NB4 (cell line): ENCODE measurements around the gene IQGAP2.
A peak's percentile ranks its signal among the peaks of the same experiment; 100 is the strongest.

ENCODE experiments used
- DNase-seq: peaks from one replicate; pipeline ENCODE4 v3.0.0; 2010; ENCODE audit warnings: low read depth
- H3K4me3 ChIP-seq: one replicate; pipeline ENCODE4 v1.5.1; 2011; ENCODE audit warnings: mild to moderate bottlenecking, low read depth, low read length, moderate library complexity
- MAX ChIP-seq: IDR thresholded peaks from 2 replicates; pipeline ENCODE4 v1.6.1; 2011; ENCODE audit warnings: low read depth, low read length
- MYC ChIP-seq: IDR thresholded peaks from 2 replicates; pipeline ENCODE4 v1.6.1; 2011; ENCODE audit warnings: low read depth, low read length
- POLR2A ChIP-seq: IDR thresholded peaks from 2 replicates; pipeline ENCODE4 v1.6.1; 2011; ENCODE audit warnings: mild to moderate bottlenecking; ENCODE audit not compliant: insufficient read length; ENCODE audit errors: extremely low read depth
- TF ChIP-seq, protein P1 (sequence below): IDR thresholded peaks from one replicate; pipeline ENCODE4 v1.5.1; 2012; ENCODE audit warnings: low read depth, low read length

IQGAP2 gene, protein sequence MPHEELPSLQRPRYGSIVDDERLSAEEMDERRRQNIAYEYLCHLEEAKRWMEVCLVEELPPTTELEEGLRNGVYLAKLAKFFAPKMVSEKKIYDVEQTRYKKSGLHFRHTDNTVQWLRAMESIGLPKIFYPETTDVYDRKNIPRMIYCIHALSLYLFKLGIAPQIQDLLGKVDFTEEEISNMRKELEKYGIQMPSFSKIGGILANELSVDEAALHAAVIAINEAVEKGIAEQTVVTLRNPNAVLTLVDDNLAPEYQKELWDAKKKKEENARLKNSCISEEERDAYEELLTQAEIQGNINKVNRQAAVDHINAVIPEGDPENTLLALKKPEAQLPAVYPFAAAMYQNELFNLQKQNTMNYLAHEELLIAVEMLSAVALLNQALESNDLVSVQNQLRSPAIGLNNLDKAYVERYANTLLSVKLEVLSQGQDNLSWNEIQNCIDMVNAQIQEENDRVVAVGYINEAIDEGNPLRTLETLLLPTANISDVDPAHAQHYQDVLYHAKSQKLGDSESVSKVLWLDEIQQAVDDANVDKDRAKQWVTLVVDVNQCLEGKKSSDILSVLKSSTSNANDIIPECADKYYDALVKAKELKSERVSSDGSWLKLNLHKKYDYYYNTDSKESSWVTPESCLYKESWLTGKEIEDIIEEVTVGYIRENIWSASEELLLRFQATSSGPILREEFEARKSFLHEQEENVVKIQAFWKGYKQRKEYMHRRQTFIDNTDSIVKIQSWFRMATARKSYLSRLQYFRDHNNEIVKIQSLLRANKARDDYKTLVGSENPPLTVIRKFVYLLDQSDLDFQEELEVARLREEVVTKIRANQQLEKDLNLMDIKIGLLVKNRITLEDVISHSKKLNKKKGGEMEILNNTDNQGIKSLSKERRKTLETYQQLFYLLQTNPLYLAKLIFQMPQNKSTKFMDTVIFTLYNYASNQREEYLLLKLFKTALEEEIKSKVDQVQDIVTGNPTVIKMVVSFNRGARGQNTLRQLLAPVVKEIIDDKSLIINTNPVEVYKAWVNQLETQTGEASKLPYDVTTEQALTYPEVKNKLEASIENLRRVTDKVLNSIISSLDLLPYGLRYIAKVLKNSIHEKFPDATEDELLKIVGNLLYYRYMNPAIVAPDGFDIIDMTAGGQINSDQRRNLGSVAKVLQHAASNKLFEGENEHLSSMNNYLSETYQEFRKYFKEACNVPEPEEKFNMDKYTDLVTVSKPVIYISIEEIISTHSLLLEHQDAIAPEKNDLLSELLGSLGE (N-terminal part only)

GRCh38 chr5:76402886-76403765 is at the start of gene IQGAP2:
Gene IQGAP2 (plus strand): TSS chr5:76403285. CDS start chr5:76403546, 261 bp downstream.
- TF ChIP-seq POLR2A (peak; percentile 57), MAX (peak; percentile 89), MYC (peak; percentile 91)
- TF ChIP-seq, protein P1, sequence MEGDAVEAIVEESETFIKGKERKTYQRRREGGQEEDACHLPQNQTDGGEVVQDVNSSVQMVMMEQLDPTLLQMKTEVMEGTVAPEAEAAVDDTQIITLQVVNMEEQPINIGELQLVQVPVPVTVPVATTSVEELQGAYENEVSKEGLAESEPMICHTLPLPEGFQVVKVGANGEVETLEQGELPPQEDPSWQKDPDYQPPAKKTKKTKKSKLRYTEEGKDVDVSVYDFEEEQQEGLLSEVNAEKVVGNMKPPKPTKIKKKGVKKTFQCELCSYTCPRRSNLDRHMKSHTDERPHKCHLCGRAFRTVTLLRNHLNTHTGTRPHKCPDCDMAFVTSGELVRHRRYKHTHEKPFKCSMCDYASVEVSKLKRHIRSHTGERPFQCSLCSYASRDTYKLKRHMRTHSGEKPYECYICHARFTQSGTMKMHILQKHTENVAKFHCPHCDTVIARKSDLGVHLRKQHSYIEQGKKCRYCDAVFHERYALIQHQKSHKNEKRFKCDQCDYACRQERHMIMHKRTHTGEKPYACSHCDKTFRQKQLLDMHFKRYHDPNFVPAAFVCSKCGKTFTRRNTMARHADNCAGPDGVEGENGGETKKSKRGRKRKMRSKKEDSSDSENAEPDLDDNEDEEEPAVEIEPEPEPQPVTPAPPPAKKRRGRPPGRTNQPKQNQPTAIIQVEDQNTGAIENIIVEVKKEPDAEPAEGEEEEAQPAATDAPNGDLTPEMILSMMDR: peak; percentile 64
- DNase-seq: peak; percentile 98
- H3K4me3 ChIP-seq: peak within 1 kb of the TSS; percentile 84

- TF ChIP-seq POLR2A (no peak), MAX (no peak)
These were observed 46.2 kb upstream of the IQGAP2 start for GRCh38 chr5:76356887-76357286.

GRCh38 chr5:76363352-76364225 is 39.5 kb upstream of the IQGAP2 start:
- no peak for TF ChIP-seq POLR2A
- TF ChIP-seq, protein P1: no peak
- TF ChIP-seq MAX: no peak; the same call in 1 of the 2 replicates
- no peak for TF ChIP-seq MYC
- DNase-seq: no peak
- no peak overlapping the region for H3K4me3 ChIP-seq

More at GRCh38 chr5:76356887-76357286, 46.2 kb upstream of the IQGAP2 start:
- no peak for DNase-seq
- no peak overlapping the region for H3K4me3 ChIP-seq

DNA sequence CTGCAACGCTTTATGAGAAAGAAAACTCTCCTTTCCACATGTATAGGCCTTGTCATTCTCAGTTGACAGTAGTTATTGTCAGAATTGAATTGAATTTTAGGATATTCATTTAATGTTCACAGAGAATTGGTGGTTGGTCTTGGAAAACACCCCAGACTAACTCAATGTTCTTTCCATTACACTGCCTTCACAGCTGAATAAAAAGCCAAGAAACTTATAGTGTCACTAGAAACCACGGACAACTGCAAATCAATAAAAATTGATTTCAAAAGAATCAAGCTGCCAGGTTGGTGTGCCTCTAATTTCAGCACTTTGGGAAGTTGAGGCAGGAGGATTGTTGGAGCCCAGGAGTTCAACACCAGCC is 38.9 kb upstream of the IQGAP2 start:
- no peak for DNase-seq
- H3K4me3 ChIP-seq: no peak overlapping the region
- no peak for TF ChIP-seq MYC
- TF ChIP-seq POLR2A: no peak
- no peak for TF ChIP-seq MAX
- TF ChIP-seq, protein P1: no peak

- TF ChIP-seq POLR2A (no peak), MAX (peak; percentile 79), MYC (peak; percentile 67)
- TF ChIP-seq, protein P1: no peak
- no peak overlapping the region for H3K4me3 ChIP-seq
- DNase-seq: peak; percentile 57
These were observed 37.5 kb upstream of the IQGAP2 start for GRCh38 chr5:76365561-76365960.
